H1 (cell line): ENCODE results near the gene SSH2. TPM values are rescaled to one million over a fixed set of nuclear protein-coding genes. Genes with fewer than 3 reads are reported as not detected.

ENCODE experiments used
- CTCF ChIP-seq, 3 experiments: IDR thresholded peaks; 1 replicate in 2 of 3; 2 replicates in 1 of 3; pipeline versions ENCODE4 v1.5.1 to v1.6.1; 2011; ENCODE audit warnings: low read length in 3 of 3, mild to moderate bottlenecking in 3 of 3, inconsistent platforms in 2 of 3, low read depth in 1 of 3, moderate library complexity in 1 of 3; ENCODE audit not compliant: insufficient read depth in 1 of 3; ENCODE audit errors: control extremely low read depth in 1 of 3
- EZH2 ChIP-seq: fragments of 200-600 bp; sonication (generic); IDR thresholded peaks from 2 replicates; pipeline ENCODE4 v1.7.1; 2012; ENCODE audit warnings: low read depth, mild to moderate bottlenecking, moderate library complexity, low read length, inconsistent platforms; ENCODE audit not compliant: severe bottlenecking
- RBBP5 ChIP-seq: IDR thresholded peaks from 2 replicates; pipeline ENCODE4 v1.7.1; 2012; ENCODE audit warnings: low read depth, mild to moderate bottlenecking, inconsistent platforms, low read length, moderate library complexity, borderline replicate concordance
- SAP30 ChIP-seq: fragments of 300-600 bp; sonication (generic); IDR thresholded peaks from 2 replicates; pipeline ENCODE4 v1.7.1; 2012; ENCODE audit warnings: low read length, moderate library complexity, mild to moderate bottlenecking, inconsistent platforms; ENCODE audit not compliant: insufficient read depth, insufficient replicate concordance
- polyA plus RNA-seq, 7 experiments: library from polyadenylated mRNA; depleted of rRNA in 3 of 7; stranded (reverse) in 5 of 7; unstranded in 2 of 7; fragments of >200 nt in 5 of 7; fragments of 200-250 nt in 2 of 7; gene quantifications; 1 replicate in 5 of 7; 2 replicates in 1 of 7; 4 replicates in 1 of 7; pipeline versions ENCODE4 v1.2.1 to v1.2.3, GENCODE V29; 2011 to 2013; ENCODE audit warnings: missing spikeins in 2 of 7, mixed read lengths in 2 of 7
- total RNA-seq: library from RNA; stranded (reverse); fragmentation: NEBNext Ultra II Directional; extraction: Animal tissue kit (Norgen Biotek cat#: 25700); gene quantifications from 2 replicates; pipeline ENCODE4 v1.2.1, GENCODE V29; 2021

SSH2 gene
- total and polyA plus RNA-seq, 2 of the 8 experiments (the other 6 are each of a cell fraction or from before 2014, with no cell fraction given) = 5.2 to 15.9 TPM

- TF ChIP-seq SAP30 (no peak), CTCF (IDR thresholded peaks at IDR 0.05; ENCODE audit: control extremely low read depth in 1 of 3, insufficient read depth in 1 of 3, low read depth in 1 of 3, low read length in 3 of 3) (no peak), EZH2 (no peak), RBBP5 (no peak)
These were observed 296.1 kb downstream of the SSH2 start (continued) for GRCh38 chr17:29633886-29634285.
